Activated CD4-positive, alpha-beta T cell treated with anti-CD3 and anti-CD28 coated beads, Interleukin-2, amount 50 U/mL, for 48 hours (primary cell): ENCODE results near the gene CBR3.
A peak's percentile ranks its signal among the peaks of the same experiment; 100 is the strongest.
"Not testable (repeated sequence)": the region's sequence is repeated elsewhere in the genome, so short reads cannot be mapped to it uniquely, and the experiment has no call there.

Experiments
- DNase-seq, 2 experiments: peaks; one replicate each; pipeline ENCODE4 v3.0.0-alpha.2; 2020

The CBR3 gene

DNA sequence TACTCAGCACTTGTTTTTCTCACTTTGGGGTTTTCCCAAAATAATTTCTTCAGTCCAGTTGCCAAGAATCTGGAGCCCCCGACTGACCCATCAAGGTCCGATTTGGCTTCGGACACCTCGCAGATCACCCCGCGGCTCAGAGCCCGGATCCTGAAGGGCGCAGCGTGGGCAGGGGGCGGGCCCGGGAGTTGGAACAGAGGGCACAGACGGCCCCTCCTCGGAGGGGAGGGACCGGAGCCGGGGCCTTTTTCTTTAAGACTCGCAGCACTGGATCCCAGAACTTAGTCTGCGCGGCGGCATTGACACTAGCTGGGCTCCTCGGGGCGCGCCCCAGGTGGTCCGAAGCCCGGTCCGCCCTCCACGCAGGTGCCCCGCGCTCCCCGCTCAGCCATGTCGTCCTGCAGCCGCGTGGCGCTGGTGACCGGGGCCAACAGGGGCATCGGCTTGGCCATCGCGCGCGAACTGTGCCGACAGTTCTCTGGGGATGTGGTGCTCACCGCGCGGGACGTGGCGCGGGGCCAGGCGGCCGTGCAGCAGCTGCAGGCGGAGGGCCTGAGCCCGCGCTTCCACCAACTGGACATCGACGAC lies at the start of gene CBR3:
Gene CBR3, plus strand, starts transcription at position 277 of the 588 bp plus-strand sequence. Its CDS starts 114 bp downstream, at position 391.
- peak; percentile 73 to 80 for DNase-seq

DNA sequence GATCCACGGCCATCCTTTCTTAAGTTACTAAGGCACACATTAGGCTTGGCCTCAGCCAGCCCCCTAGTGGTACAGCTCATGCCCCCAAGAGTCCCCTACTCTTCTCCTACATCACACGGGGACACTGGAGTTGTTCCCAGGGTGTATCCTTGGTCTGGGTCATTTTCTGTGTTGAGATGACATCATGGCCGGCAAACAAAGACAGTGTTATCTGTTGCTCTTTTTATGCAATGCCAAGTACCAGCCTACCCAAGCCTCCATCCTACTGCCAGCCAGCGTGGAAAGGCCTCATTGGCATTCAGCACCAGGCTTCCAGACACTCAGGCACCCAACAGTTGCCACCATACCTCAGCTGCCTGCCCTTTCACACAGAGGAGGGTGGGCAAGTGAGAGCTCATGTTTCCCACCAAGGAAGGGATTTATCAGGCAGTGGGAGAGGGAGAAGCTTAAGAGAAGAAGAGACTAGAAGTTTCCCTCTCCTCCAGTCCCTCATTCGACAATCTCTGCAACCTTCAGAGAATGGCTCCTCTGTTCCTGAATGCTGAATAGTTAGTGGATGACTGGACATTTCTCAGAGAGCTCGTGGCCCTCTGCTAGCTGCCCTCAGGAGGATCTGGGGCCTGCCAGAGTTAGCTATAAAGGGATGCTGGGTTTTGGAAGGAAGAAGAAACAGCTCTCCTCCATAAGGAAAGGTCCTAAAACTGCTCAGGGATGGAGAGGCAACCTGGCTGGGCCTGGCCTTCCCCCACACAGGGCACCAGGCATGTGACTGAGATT lies 47.3 kb upstream of the CBR3 start:
- no peak for DNase-seq

- DNase-seq: no peak
Measured at GRCh38 chr21:36089946-36090345, 44.9 kb upstream of the CBR3 start.

DNA sequence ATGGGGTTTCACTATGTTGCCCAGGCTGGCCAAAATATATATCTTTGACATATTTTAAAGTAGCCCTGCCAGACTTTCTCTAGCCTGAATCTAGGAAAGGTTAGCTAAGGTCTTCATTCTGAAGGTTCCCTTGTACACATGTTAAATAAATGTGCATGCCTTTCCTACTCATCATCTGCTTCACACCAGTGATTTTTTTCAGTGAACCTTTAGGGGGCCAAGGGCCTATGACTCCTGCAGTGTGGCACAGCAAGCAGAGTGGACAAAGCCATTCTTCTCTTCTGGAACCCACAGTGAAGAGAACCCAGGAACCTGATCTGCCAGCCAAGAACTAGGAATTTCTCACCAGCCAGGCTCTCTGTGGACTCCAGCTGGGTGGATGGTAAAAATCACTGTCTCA lies 42.2 kb upstream of the CBR3 start:
- no peak for DNase-seq

DNA sequence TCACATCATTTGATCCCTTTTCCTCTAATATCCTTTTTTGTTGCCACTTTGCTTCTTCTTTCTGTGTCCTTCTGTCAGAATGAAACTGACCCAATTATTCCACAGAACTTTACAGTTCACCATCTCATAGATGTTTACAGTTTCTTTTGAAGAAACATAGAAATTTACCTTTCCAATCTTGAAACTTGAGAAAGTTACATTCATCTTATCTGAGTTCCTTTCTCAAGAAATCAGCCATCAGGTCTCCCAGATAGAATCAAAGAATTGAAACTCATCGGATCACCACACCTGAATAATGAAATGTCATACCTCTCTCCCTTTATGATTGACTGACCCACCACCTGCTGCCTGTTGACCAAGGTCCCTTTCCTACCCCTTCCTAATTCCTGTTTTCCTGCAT lies 41.4 kb upstream of the CBR3 start:
- DNase-seq: no peak

DNA sequence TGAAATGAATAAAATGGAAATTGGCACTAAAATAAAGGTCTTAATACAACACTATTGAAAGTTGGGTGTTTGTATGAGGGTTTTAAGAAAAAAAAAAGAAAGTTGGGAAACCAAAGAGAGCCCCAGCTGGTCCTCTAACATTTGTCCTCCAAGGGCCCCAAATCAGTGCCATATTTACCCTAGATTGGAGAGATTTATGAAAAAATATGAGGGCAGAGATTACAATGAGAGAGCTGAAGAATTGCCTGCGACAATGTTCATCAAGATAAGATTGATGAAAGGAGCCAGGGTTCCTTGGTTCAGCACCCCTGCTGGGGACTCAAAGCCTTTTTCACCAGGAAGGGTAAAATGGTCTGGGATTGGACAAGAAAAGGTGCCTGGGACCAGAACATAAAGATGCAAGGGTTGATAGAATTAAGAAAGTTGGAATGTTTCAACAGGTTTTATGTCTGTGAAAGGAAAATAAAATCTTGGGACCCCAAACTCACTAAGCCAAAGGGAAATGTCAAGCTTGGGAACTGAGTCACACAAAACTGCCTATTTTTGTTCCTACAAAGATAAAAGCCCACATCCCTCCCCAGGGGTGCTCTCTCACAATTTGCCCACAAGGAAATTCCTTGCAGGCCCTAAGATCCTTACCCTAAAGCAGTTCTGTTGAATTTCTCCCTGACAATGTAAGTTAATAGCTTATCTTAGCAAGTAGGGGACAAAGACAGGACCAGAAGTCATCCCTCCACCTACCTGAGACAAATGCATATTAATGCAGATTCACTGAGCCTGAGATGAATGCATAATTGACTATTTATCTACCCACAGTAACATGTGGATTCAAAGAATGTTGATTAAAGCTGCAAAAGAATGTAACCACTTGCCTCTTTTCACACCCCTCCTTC lies 38.2 kb upstream of the CBR3 start:
- no peak for DNase-seq

DNA sequence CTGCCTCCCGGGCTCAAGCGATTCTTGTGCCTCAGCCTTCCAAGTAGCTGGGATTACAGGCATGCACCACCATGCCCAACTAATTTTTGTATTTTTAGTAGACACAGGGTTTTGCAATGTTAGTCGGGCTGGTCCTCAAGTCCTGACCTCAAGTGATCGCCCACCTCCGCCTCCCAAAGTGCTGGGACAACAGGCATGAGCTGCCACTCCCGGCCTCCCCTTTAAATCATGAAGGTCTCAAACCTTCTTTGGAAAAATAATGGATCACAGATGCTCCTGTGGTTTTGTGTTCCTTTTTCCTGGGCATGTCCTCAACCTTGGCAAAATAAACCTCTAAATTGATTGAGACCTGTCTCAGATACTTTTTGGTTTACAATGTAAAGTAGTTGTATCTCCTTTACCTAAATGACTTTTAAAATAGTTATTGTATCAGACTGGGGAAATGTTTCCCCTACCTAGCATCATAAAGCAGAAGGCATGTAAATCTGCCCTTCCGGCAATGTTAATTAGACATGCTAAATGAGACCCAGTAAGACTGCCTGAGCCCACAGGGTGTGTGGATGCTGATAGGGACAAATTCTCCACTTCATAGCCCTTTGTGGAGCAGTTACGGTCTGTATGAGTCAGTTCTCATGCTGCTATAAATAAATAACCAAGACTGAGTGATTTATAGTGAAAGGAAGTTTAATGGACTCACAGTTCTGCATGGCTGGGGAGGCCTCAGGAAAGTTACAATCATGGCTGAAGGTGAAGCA lies 37.3 kb upstream of the CBR3 start:
- DNase-seq: no peak

- DNase-seq: no peak
Measured at GRCh38 chr21:36098182-36098532, 36.7 kb upstream of the CBR3 start.

GRCh38 chr21:36099000-36099399 lies 35.9 kb upstream of the CBR3 start:
- no peak for DNase-seq

GRCh38 chr21:36099695-36100211 lies 35.1 kb upstream of the CBR3 start:
- not testable (repeated sequence) for DNase-seq

DNA sequence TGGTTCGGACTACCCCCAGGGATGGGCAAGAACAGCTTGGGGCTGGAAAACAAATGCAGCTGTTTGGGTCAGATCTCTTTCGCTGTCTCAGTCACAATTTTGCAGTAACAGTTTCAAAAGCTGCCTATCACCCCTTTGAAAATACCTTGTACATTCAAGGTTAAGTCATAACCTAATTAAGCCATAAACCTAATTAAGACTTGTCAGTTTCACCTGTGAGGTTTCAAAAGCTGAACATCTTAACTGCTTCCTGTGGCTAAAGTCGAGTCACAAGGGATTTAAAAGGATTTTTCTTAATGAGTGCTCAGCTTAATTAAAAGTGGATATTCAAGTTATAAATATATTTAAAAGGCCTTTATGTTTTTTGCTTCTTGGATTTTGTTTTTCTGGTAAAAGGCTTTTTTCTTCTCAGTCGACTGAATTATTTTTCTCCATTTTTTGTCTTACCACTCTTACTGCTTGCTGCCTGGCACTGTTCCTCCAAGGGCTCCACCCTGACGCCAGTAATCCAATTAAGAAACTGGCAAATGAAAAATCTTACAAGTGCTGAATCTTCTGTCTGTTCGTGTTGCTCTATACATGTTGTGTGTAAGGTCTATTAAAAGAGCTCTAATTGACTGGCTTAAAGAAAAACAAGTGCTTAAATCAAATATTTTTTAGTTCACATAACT lies 33.8 kb upstream of the CBR3 start:
- DNase-seq: no peak

GRCh38 chr21:36103434-36103833 lies 31.4 kb upstream of the CBR3 start:
- no peak for DNase-seq

GRCh38 chr21:36104317-36105300 lies 30.3 kb upstream of the CBR3 start:
- peak; percentile 54 to 63 for DNase-seq

DNA sequence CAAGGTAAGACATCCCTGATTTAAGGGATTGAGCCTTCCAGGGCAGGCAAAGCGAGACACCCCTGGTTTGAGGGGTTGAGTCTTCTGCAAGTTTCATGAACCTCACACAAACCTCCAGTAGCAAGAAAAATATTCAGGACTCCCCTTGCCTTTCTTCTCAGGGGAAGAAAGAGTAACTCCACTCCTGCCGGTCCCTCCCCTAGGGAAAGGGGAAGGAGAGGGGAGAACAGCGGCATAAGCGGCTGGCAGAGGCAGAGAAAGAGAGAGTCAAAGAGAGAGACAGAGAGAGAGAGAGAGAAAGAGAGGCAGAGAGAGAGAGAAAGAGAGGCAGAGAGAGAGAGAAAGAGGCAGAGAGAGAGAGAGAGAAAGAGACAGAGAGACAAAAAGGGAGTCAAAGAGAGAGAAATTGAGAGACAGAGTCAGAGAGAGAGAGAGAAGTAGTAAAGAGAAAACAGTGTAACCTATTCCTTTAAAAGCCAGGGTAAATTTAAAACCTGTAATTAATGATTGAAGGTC lies 29.5 kb upstream of the CBR3 start:
- no peak for DNase-seq

GRCh38 chr21:36109868-36110267 lies 25.0 kb upstream of the CBR3 start:
- DNase-seq: no peak

DNA sequence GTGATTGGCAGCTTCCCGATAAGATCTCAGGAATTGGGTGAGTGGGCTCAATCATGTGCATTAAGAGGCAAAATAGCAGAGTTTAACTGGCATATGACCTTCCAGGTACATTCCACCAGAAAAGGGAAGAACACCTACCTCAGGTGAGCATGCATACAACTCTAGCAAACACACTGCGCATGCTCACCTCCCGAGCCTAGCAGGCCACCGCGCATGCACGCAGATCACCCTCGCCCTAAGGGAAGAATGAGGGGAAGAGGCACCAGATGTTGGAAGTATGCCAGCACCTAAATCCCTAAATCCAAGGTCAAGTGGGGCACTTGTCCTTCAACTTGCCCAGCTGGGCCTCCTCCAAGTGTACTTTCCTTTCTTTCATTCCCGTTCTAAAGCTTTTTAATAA lies 23.6 kb upstream of the CBR3 start:
- DNase-seq: no peak

GRCh38 chr21:36113647-36114428 lies 21.0 kb upstream of the CBR3 start:
- peak; percentile 60 to 67 for DNase-seq

- DNase-seq: no peak
Measured at GRCh38 chr21:36115138-36115730, 19.6 kb upstream of the CBR3 start.

DNA sequence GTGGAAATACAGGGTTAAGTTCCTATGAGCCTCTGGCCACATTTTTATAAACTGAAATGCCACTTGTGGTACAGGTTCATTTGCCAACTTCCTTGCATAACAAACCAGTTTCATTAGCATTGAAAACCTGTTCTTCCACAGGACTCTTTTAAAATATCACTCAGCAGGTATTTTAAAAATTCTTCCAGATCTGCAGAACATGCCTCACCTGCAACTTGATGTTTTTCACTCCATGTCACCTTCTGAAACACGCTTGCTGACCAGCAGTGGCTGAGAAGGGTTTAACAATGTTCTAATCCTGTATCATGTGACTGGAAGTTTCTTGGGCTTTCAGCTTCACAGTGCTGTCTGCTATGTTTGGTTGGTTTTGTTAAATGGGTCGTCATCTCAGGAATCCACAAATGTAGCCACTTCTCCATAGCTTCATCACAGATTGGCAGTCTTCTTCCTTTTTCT lies 17.6 kb upstream of the CBR3 start:
- DNase-seq: no peak
